GM18505 (cell line): ENCODE measurements around the gene TDG.
"Not testable (repeated sequence)": the region's sequence is repeated elsewhere in the genome, so short reads cannot be mapped to it uniquely, and the experiment has no call there.

Source experiments
- ATAC-seq: cut with Tn5 transposase; IDR thresholded peaks from one replicate; pipeline ENCODE4 v1.9.1; 2021; ENCODE audit not compliant: unreplicated experiment
- POLR2A ChIP-seq: IDR thresholded peaks from 4 replicates; pipeline ENCODE4 v1.6.1; 2011; ENCODE audit warnings: borderline replicate concordance; ENCODE audit not compliant: insufficient read depth, insufficient read length; ENCODE audit errors: extremely low read depth

The TDG gene

GRCh38 chr12:104011253-104011652 lies 45.6 kb downstream of the TDG start:
- no peak for ATAC-seq
- TF ChIP-seq POLR2A, result no peak

DNA sequence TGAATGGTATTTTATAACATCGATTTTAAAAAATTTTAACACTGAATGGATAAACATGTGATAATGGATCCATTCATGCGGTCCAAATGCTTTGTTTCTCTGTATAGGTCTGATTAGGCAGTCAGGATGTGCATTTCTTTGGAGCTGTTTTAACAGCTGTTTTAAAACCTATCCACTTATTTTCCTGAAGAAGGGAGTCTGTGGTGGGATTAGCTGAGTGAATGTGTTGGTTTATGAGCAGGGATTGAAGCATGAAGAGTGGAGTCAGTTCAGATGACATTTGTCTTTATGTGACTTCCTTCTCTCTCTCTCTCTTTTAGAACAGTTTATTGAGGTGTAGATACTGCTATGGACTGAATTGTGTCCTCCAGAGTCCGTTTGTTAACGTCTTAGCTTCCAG lies 46.7 kb downstream of the TDG start:
- ATAC-seq, result no peak
- TF ChIP-seq POLR2A, result no peak

GRCh38 chr12:104021862-104022261 lies 56.2 kb downstream of the TDG start:
- not testable (repeated sequence) for ATAC-seq

- no peak for TF ChIP-seq POLR2A
- no peak for ATAC-seq
Measured at GRCh38 chr12:104022786-104023185, 57.1 kb downstream of the TDG start.

GRCh38 chr12:104023710-104024109 lies 58.0 kb downstream of the TDG start:
- no peak for TF ChIP-seq POLR2A
- no peak for ATAC-seq

- ATAC-seq, result no peak
- TF ChIP-seq POLR2A, result no peak
Measured at GRCh38 chr12:104024348-104024747, 58.7 kb downstream of the TDG start.

DNA sequence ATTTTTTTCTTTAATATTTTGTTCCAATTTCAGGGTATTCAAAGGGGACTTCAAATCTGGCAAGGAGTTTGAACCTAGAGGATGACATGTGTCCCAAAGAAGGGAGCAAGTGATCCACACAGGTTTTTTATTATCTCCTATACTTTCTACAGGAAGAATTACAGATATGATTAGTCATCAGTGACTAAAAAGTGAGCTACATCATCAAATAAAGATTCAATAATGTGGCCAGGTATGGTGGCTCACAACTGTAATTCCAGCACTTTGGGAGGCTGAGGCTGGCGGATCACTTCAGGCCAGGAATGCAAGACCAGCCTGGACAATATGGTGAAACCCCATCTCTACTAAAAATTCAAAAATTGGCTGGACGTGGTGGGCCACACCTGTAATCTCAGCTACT lies 60.1 kb downstream of the TDG start:
- no peak for ATAC-seq
- TF ChIP-seq POLR2A, result no peak

- no peak for ATAC-seq
- TF ChIP-seq POLR2A, result no peak
Measured at GRCh38 chr12:104026841-104027599, 61.3 kb downstream of the TDG start.

DNA sequence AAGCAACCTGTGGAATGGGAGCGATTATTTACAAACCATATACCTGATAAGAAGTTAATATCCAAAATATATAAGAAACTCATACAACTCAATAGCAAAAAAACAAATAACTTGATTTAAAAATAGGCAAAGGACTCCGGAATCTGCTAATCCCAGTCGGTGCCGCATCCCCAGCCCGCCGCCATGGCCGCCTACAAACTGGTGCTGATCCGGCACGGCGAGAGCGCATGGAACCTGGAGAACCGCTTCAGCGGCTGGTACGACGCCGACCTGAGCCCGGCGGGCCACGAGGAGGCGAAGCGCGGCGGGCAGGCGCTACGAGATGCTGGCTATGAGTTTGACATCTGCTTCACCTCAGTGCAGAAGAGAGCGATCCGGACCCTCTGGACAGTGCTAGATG lies 64.9 kb downstream of the TDG start:
- ATAC-seq, result not testable (repeated sequence)

DNA sequence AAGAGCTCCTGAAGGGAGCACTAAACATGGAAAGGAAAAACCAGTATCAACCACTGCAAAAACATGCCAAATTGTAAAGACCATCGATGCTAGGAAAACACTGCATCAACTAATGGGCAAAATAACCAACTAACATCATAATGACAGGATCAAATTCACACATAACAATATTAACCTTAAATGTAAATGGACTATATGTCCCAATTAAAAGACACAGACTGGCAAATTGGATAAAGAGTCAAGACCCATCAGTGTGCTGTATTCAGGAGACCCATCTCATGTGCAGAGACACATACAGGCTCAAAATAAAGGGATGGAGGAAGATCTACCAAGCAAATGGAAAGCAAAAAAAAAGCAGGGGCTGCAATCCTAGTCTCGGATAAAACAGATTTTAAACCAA lies 70.5 kb downstream of the TDG start:
- not testable (repeated sequence) for ATAC-seq
